NCI-H146 treated with DMSO at 0.1 percent for 48 hours (cell line): ENCODE measurements around the gene IZUMO2.

ENCODE experiments used
- DNase-seq: peaks from one replicate; lab custom pipeline; 2025; ENCODE audit not compliant: unreplicated experiment; lab: John Stamatoyannopoulos, UW

IZUMO2 gene

GRCh38 chr19:50162988-50163387 lies at the start of gene IZUMO2:
Gene IZUMO2, minus strand, starts transcription at chr19:50163281. Its CDS starts 87 bp downstream, at chr19:50163194.
- DNase-seq = no peak

GRCh38 chr19:50210425-50210824 lies 47.3 kb upstream of the IZUMO2 start:
- DNase-seq = no peak

GRCh38 chr19:50209131-50209530 lies 46.0 kb upstream of the IZUMO2 start:
- no peak for DNase-seq

GRCh38 chr19:50207730-50208129 lies 44.6 kb upstream of the IZUMO2 start:
- no peak for DNase-seq

DNA sequence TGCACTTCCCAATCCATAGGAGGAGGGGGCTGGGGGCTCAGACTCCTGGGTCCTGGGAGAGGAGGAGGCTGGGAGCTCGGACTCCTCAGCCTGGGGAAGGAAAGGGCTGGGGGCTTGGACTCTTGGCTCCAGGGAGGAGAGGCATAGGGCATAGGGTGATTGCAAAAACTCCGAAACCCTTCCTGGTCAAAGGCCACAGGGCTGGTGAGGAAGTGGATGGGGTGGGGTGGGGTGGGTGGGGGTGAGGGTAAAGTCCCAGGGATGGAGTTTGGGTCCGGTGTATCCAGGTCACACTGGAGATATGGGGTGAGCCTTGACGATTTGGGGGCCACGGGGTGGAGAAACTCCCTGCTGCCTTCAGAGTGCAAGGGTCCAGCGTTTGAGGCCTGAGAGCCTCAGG lies 43.1 kb upstream of the IZUMO2 start:
- no peak for DNase-seq

DNA sequence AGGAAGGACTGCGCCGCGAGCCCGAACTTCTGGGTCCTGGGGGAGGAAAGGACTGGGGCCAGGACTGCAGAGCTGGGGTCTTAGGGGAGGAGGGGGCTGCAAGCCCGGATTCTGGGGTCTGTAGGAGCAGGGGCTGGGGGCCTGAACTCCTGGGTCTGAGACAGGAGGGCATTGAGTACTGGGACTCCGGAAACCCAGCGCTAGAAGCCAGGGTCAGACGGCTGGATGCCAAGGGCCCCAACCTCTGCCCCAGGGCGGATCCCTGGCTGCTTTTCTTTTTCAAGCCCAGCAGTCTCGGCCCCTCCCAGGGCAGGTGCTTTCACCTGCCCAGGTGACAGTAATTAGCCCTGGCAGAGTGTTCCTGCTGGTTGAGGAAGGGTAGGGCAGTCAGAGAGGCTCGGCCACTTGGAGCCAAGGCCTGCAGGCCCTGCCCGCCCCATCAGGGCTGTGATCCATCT lies 42.6 kb upstream of the IZUMO2 start:
- peak; percentile 92 for DNase-seq

- DNase-seq = peak; percentile 81
These were observed 42.0 kb upstream of the IZUMO2 start for GRCh38 chr19:50204811-50205675.

DNA sequence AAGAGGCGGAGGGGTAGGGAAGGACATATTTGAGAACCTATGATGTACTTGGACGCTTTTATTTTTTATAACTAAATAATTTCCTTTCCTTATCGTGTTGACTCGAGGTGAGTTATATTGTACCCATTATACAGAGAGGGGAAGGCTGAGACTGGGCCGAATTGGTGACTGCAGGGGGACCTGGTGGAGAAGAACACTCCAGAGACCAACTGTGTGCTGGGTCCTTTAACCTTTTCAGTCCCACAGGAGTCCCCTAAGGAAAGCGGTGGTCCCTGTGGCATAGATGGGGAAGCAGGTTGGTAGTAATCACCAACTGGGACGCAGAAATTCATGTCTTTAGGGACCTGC lies 41.0 kb upstream of the IZUMO2 start:
- no peak for DNase-seq

DNA sequence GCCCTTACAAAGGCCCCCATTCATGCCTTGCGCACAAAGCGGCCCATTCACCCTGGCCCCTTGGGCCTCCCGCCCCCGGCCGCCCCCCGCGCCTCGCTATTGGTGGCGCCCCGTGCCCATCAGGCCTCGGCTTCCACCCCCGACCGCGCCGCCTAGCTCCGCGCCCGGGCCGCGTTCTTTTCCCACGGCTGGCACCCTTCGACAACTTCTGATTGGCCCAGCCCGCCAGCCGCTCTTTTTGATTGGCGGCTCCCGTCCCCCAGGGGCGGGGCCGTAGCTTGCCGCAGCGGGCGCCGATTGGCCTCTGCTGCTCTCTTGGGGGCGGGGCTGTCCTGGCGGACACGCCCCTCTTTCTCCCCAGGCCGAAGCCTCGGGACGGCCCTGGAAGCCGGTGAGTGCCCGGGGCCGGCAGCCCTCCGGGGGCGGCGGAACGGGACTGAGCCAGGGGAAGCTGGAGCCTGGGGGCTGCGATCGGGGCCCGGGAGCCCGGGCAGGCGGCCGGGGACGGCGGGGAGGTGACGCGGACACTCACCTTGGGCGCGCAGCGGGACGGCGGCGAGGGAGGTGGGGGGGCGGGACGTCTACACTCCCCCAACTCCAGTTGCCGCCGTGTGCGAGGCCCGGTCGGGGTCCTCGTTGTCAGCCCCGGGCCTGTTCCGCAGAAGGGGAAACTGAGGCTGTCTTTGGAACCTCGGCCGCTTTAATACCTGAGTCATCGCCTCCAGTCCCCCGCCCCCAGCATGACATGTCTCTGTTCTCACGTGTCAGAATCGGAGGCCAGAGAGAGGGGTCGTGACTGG lies 40.4 kb upstream of the IZUMO2 start, which contains the start of gene MYH14:
TSS of gene MYH14 (plus strand) at position 342 of the 800 bp plus-strand sequence. CDS start 6,744 bp downstream, outside the sequence.
- peak; percentile 72 for DNase-seq

DNA sequence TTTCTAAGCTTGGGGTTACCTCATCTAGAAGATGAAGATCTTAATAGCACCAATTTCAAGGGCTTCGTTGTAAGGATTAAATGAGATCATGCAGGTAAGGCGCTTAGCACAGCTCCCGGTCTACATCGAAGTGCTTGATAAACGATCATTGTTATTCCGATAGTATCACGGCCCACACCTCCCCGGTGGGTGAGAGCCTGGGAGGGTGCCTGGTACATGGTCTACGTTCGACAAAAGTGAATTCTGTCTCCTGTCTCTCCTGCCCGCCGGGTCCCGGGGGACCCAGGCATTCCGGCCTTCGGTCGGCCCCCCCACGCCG lies 39.8 kb upstream of the IZUMO2 start:
- DNase-seq = no peak

DNA sequence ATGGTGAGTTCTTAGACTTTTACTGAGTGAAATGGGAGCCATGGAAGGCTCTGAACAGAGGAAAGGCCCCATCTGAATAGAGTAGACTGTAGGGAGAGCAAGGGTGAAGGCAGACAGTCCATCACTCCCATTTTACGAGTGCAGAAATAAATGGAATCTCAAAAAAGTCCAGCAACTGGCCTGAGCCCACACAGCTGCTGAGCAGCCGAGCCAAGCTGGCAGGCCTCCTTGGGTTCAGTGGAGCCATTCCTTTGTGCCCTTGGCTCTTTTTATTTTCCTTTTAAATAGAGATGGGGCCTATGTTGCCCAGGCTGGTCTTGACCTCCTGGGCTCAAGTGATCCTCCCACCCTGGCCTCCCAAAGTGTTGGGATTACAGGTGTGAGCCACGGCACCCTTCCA lies 39.3 kb upstream of the IZUMO2 start:
- DNase-seq = no peak

DNA sequence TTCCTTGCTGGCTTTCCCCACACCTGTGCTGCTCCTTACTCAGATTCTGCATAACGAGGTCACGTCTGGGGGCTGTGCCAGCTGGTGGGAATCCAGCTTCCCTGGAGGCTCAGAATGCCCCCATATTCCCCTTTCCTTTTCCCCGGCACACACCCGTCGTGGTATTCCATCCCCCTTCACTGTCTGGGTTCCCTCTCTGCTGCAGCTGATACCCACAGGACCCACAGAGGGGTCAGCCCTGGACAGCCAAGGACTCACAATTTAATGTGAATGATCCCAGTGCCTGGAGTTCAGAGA lies 36.1 kb upstream of the IZUMO2 start:
- no peak for DNase-seq

DNA sequence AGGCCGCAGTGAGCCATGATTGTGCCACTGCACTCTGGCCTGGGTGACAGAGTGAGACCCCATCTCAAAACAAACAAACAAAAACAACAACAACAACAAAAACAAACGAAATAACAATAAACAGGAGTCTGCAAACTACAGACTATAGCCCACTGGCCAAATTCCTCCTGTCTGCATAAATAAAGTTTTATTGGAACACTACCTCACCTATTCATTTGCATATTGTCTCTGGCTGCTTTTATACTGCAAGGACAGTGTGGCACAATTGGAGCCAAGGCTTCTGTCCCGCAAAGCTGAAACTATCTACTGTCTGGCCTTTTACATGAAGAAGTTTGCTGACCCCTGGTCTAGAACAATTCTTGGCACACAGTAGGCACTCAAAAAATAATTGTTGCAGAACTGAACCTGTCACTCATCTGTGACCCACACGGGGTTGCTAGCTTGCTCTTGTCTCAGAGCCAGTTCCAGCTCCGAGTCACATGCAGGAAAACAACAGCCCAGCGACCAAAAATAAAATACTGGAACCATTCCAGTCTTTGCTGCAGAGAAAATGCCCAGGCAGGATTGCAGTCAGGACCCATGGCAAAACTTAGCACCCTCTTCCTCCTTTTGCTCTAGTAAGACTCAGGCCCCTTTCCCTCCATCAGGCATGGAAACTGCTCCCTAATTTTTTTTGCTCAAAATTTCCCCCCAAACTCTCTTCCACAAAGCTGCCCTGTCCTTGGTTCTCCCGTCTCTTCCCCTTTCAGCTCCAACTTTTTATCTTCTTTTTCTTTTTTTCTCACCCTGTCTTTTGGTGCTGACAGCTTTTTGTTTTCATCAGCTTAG lies 35.6 kb upstream of the IZUMO2 start:
- no peak for DNase-seq

GRCh38 chr19:50197348-50197747 lies 34.3 kb upstream of the IZUMO2 start:
- DNase-seq = no peak

GRCh38 chr19:50196322-50196932 lies 33.3 kb upstream of the IZUMO2 start:
- no peak for DNase-seq

DNA sequence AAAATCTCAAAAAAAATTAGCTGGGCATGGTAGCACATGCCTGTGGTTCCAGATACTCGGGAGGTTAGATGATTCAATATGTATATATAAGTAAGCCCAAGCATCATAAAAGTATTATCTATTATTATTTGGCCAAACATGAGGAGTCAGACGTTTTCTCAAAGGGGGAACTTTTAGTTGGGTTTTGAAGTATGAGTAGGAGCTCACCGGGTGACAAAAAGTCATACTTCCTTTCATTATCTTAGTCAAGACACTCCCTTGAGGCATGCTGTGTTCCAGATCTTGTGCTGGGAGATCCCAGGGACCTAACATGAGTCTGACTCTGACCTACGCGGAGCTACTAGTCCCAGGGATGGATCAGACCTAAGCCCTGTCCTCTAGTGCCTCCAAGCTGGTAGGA lies 32.1 kb upstream of the IZUMO2 start:
- DNase-seq = no peak

- DNase-seq = no peak
These were observed 29.6 kb upstream of the IZUMO2 start for GRCh38 chr19:50192463-50193211.

GRCh38 chr19:50191216-50191615 lies 28.1 kb upstream of the IZUMO2 start:
- no peak for DNase-seq

- no peak for DNase-seq
These were observed 27.4 kb upstream of the IZUMO2 start for GRCh38 chr19:50190439-50190891.

GRCh38 chr19:50189331-50189730 lies 26.2 kb upstream of the IZUMO2 start:
- DNase-seq = no peak
